HepG2 (cell line): Measurements from ENCODE around the gene TMEM107. TPM values are rescaled to one million over a fixed set of nuclear protein-coding genes. Genes with fewer than 3 reads are reported as not detected.

Experiments
- ATAC-seq: fragments of 200-7000 bp; cut with Tn5 transposase; 3 replicates; pipeline ENCODE4 v1.9.1; 2020; ENCODE audit warnings: mild to moderate bottlenecking, moderate library complexity
- BruUV-seq: library from RNA; stranded (reverse); fragments of 400-500 nt; replicated peaks from 2 replicates; lab custom pipeline; 2021; lab: Mats Ljungman, UMichigan
- CTCF ChIA-PET: fragments of 300-600 bp; formaldehyde crosslinking; extraction: SDS; loops from one replicate; lab custom pipeline; 2021; ENCODE audit warnings: low total read pairs, inconsistent platforms, low intra/inter-chr PET ratio; lab: Yijun Ruan, JAX
- POLR2A ChIA-PET: fragments of 350-600 bp; sonication (Branson Sonifier 250); formaldehyde crosslinking; loops from one replicate; lab custom pipeline; 2020; ENCODE audit warnings: antibody characterized with exemption, inconsistent platforms; lab: Yijun Ruan, JAX
- DNase-seq: peaks from one replicate; pipeline ENCODE4 v3.0.0-alpha.2; 2015; ENCODE audit warnings: low spot score
- FAIRE-seq: peaks from 3 replicates; lab custom pipeline; 2011; peaks lifted over from hg19 to GRCh38; lab: Jason Lieb, UNC
- H2AFZ ChIP-seq: one replicate; pipeline ENCODE4 v1.6.1; 2011; ENCODE audit warnings: low read length, inconsistent platforms
- H3K27ac ChIP-seq: fragments of 300-600 bp; 3 replicates; pipeline ENCODE4 v1.8.0; 2011; ENCODE audit warnings: mixed run types, mild to moderate bottlenecking, mixed read lengths, low read length, inconsistent platforms; ENCODE audit not compliant: insufficient read depth; ENCODE audit errors: extremely low read length
- H3K27me3 ChIP-seq, 2 experiments: fragments of 200-600 bp in 1 of 2; 2 replicates in 1 of 2; 3 replicates in 1 of 2; pipeline versions ENCODE4 v1.6.0 to v1.8.0; 2011; ENCODE audit warnings: low read length in 2 of 2, mild to moderate bottlenecking in 2 of 2, moderate library complexity in 2 of 2, inconsistent platforms in 1 of 2; ENCODE audit not compliant: insufficient read depth in 2 of 2, control insufficient read depth in 1 of 2
- H3K36me3 ChIP-seq, 2 experiments: fragments of 200-600 bp in 1 of 2; replicated peaks in 1 of 2; 2 replicates in 1 of 2; 3 replicates in 1 of 2; pipeline versions ENCODE4 v1.5.1 to v1.8.0; 2011; ENCODE audit warnings: low read length in 2 of 2, inconsistent platforms in 1 of 2; ENCODE audit not compliant: insufficient read depth in 2 of 2, control insufficient read depth in 1 of 2
- H3K4me1 ChIP-seq: 2 replicates; pipeline ENCODE4 v1.5.1; 2012; ENCODE audit warnings: low read length, inconsistent platforms; ENCODE audit not compliant: insufficient read depth
- H3K4me2 ChIP-seq: 2 replicates; pipeline ENCODE4 v1.6.0; 2011; ENCODE audit warnings: low read depth, low read length, inconsistent platforms
- H3K4me3 ChIP-seq, 3 experiments: fragments of 200-600 bp in 1 of 3; sonication (generic), shearing (Covaris generic) in 1 of 3; replicated peaks in 1 of 3; 2 replicates each; pipeline ENCODE4 v1.5.1; 2011 to 2016; ENCODE audit warnings: low read length in 3 of 3, inconsistent platforms in 2 of 3, low read depth in 2 of 3, mild to moderate bottlenecking in 2 of 3, control low read depth in 1 of 3, mixed read lengths in 1 of 3; ENCODE audit not compliant: insufficient read depth in 1 of 3
- H3K79me2 ChIP-seq: one replicate; pipeline ENCODE4 v1.6.1; 2011; ENCODE audit warnings: low read length, inconsistent platforms; ENCODE audit not compliant: insufficient read depth
- H3K9ac ChIP-seq: 2 replicates; pipeline ENCODE4 v1.6.0; 2011; ENCODE audit warnings: mild to moderate bottlenecking, low read depth, low read length, inconsistent platforms; ENCODE audit not compliant: insufficient read depth
- H3K9me3 ChIP-seq: 2 replicates; pipeline ENCODE4 v1.5.1; 2012; ENCODE audit warnings: mild to moderate bottlenecking, low read length
- H4K20me1 ChIP-seq: 2 replicates; pipeline ENCODE4 v1.6.0; 2011; ENCODE audit warnings: inconsistent platforms, mild to moderate bottlenecking, low read length, moderate library complexity; ENCODE audit not compliant: insufficient read depth
- ELF4 ChIP-seq: sonication (generic); formaldehyde crosslinking; IDR thresholded peaks from 2 replicates; pipeline ENCODE4 v1.5.0; 2020; ENCODE audit warnings: missing genetic modification reagents, mild to moderate bottlenecking, moderate library complexity, borderline replicate concordance
- EZH2 ChIP-seq: conservative IDR thresholded peaks from 2 replicates; pipeline ENCODE4 v1.6.1; 2012; ENCODE audit warnings: mild to moderate bottlenecking, low read depth, low read length, moderate library complexity
- FOXJ3 ChIP-seq: sonication (generic); formaldehyde crosslinking; IDR thresholded peaks from 2 replicates; pipeline ENCODE4 v1.4.0; 2020; ENCODE audit warnings: missing genetic modification reagents, mild to moderate bottlenecking, borderline replicate concordance
- HNF4A ChIP-seq: sonication (generic); formaldehyde crosslinking; IDR thresholded peaks from 2 replicates; pipeline ENCODE4 v1.4.0; 2020; ENCODE audit warnings: missing genetic modification reagents
- HNRNPLL ChIP-seq: fragments of 200-400 bp; formaldehyde crosslinking; IDR thresholded peaks from 2 replicates; pipeline ENCODE4 v1.6.1; 2017; ENCODE audit warnings: mild to moderate bottlenecking, low read depth, low read length; ENCODE audit not compliant: poor library complexity, severe bottlenecking
- JDP2 ChIP-seq: sonication (generic); formaldehyde crosslinking; IDR thresholded peaks from 2 replicates; pipeline ENCODE4 v1.8.1; 2022; ENCODE audit warnings: missing genetic modification reagents, borderline replicate concordance
- MIER2 ChIP-seq: IDR thresholded peaks from 2 replicates; pipeline ENCODE4 v1.6.1; 2016; ENCODE audit warnings: missing biosample characterization, missing genetic modification reagents
- RBAK ChIP-seq: sonication (generic); formaldehyde crosslinking; IDR thresholded peaks from 2 replicates; pipeline ENCODE4 v1.5.1; 2020; ENCODE audit warnings: mild to moderate bottlenecking, missing genetic modification reagents
- RELA ChIP-seq: sonication (generic); formaldehyde crosslinking; IDR thresholded peaks from 2 replicates; pipeline ENCODE4 v1.4.0; 2020; ENCODE audit warnings: missing genetic modification reagents
- SIX4 ChIP-seq: sonication (generic); formaldehyde crosslinking; IDR thresholded peaks from 2 replicates; pipeline ENCODE4 v1.4.0; 2020; ENCODE audit warnings: missing genetic modification reagents
- WIZ ChIP-seq: sonication (generic); formaldehyde crosslinking; IDR thresholded peaks from 2 replicates; pipeline ENCODE4 v1.5.1; 2020; ENCODE audit warnings: mild to moderate bottlenecking, missing genetic modification reagents
- YEATS2 ChIP-seq: sonication (generic); formaldehyde crosslinking; IDR thresholded peaks from 2 replicates; pipeline ENCODE4 v1.4.0; 2020; ENCODE audit warnings: missing genetic modification reagents, borderline replicate concordance
- ZFX ChIP-seq: sonication (generic); formaldehyde crosslinking; IDR thresholded peaks from 2 replicates; pipeline ENCODE4 v1.4.0; 2020; ENCODE audit warnings: mild to moderate bottlenecking, low read depth, missing genetic modification reagents, moderate library complexity
- ZMYM2 ChIP-seq: sonication (generic); formaldehyde crosslinking; IDR thresholded peaks from 2 replicates; pipeline ENCODE4 v1.8.0; 2022; ENCODE audit warnings: mild to moderate bottlenecking, missing genetic modification reagents
- ZNF225 ChIP-seq: sonication (generic); formaldehyde crosslinking; IDR thresholded peaks from 2 replicates; pipeline ENCODE4 v1.4.0; 2020; ENCODE audit warnings: mild to moderate bottlenecking, missing genetic modification reagents
- ZNF530 ChIP-seq: sonication (generic); formaldehyde crosslinking; IDR thresholded peaks from 2 replicates; pipeline ENCODE4 v1.5.0; 2020; ENCODE audit warnings: low read depth, mild to moderate bottlenecking, missing genetic modification reagents
- ZNF546 ChIP-seq: sonication (generic); formaldehyde crosslinking; conservative IDR thresholded peaks from 2 replicates; pipeline ENCODE4 v1.8.1; 2023; ENCODE audit warnings: mild to moderate bottlenecking, missing genetic modification reagents
- ZNF7 ChIP-seq: IDR thresholded peaks from 2 replicates; pipeline ENCODE4 v1.6.1; 2016; ENCODE audit warnings: missing biosample characterization, missing genetic modification reagents
- WGBS: methylation state at CpG from one replicate; pipeline ENCODE4 v1.1.6; 2017; ENCODE audit warnings: low lambda C conversion rate; 5-methylcytosine and 5-hydroxymethylcytosine counted together
- in situ Hi-C: cut with HindIII; loops from 2 replicates; pipeline ENCODE4 v1.10.0; 2017; ENCODE audit warnings: low pct_unique_long_range_greater_than_20kb; ENCODE audit not compliant: extremely low pct_ligation_motif_present
- intact Hi-C: fragments of 100-400 bp; cut with micrococcal nuclease; formaldehyde crosslinking; loops from one replicate; pipeline ENCODE4 v1.10.0; 2022; ENCODE audit not compliant: unreplicated experiment
- polyA plus RNA-seq, 8 experiments: library from polyadenylated mRNA; depleted of rRNA in 3 of 8; stranded (reverse) in 7 of 8; unstranded in 1 of 8; fragments of >200 nt; fragmentation: Illumina TruSeq in 4 of 8; extraction: Trizol in 4 of 8; gene quantifications; 2 replicates each; pipeline versions ENCODE4 v1.2.1 to v1.2.3, GENCODE V29; 2011 to 2016; ENCODE audit warnings: low read depth in 4 of 8, missing spikeins in 1 of 8, mixed read lengths in 1 of 8; ENCODE audit not compliant: insufficient read depth in 1 of 8
- total RNA-seq, 5 experiments: library from RNA; depleted of rRNA; stranded (reverse); fragments of >200 nt; fragmentation: Illumina TruSeq; extraction: Trizol; gene quantifications; 2 replicates each; pipeline ENCODE4 v1.2.3, GENCODE V29; 2016; ENCODE audit warnings: low read depth in 1 of 5
- TF ChIP-seq, protein P1 (sequence below): sonication (generic); formaldehyde crosslinking; IDR thresholded peaks from 2 replicates; pipeline ENCODE4 v1.9.0; 2022; ENCODE audit warnings: missing genetic modification reagents, mild to moderate bottlenecking, borderline replicate concordance
- TF ChIP-seq, protein P2 (sequence below): sonication (generic); formaldehyde crosslinking; IDR thresholded peaks from 2 replicates; pipeline ENCODE4 v1.8.1; 2023; ENCODE audit warnings: mild to moderate bottlenecking, missing genetic modification reagents
- TF ChIP-seq, protein P3 (sequence below): sonication (generic); formaldehyde crosslinking; IDR thresholded peaks from 2 replicates; pipeline ENCODE4 v1.5.0; 2020; ENCODE audit warnings: missing genetic modification reagents

The TMEM107 gene
- total and polyA plus RNA-seq, 2 of the 13 experiments (the other 11 are each of a cell fraction or from before 2014, with no cell fraction given) = 7.2 to 15.3 TPM

DNA sequence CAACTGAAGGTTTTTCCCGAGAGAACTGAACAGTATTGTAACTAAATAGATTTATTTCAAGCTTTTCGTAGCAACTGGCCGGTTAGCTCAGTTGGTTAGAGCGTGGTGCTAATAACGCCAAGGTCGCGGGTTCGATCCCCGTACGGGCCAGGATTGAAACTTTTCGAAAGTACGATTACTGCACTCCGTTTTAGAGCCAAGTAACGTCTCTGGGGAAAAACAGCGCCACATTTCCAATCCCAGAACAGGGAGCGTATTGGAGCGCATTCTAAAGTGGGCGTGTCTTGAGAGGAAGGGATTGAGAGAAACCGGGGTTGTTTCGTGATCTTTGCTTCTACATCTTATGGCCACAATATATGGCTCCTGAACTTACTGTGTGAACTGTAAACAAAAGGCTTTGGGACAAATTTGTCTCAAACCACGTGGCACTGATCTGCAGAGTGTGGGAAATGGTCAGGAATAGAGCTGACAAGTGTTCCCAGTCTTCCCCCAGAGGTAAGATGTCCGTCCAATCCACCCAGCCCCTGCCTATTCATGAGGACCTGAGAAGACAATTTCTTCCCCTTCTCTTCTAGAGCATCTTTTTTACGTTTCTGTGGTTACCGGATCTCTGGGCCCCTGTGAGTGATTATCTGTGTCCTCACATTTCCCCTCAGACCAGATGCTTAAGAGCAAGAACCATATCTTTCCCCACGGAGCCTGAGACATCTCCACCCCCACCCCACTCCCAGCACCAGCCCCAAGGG lies 11.5 kb upstream of the TMEM107 start:
- peaks cover 39% of the 10 kb centered on the region for H3K4me1 ChIP-seq
- ChIA-PET POLR2A (interaction anchor here (0.6 to 9.9 kb wide), 11 partner anchors 12 to 248 kb away, joined by 3 to 160 read pairs (median 9); partner anchors contain the start of genes AURKB, CTC1, NDEL1 and PFAS), CTCF (interaction anchor here (1.3 kb wide), 1 partner anchor 49 kb away, joined by 6 read pairs; no protein-coding TSS in a partner anchor)
- peak overlapping the region; percentile 82 for H3K9ac ChIP-seq
- DNase-seq = peak; percentile 99
- under 1% methylated on average over 25 of the region's 25 CpGs for WGBS
- no peak overlapping the region for H2AFZ ChIP-seq
- H3K27ac ChIP-seq = peak overlapping the region; percentile 81
- peak; percentile 98 for FAIRE-seq
- peak overlapping the region; percentile 74 to 93 (median 77) for H3K4me3 ChIP-seq
- peaks cover 8% of the 10 kb centered on the region for H3K79me2 ChIP-seq
- TSS peak; percentile 100 for BruUV-seq
- H3K9me3 ChIP-seq = no peaks in the 10 kb centered on the region
- no peaks in the 10 kb centered on the region for H3K36me3 ChIP-seq
- peak overlapping the region; percentile 98 for H3K4me2 ChIP-seq
- in situ Hi-C loops (loop anchor here (5.0 to 10.0 kb wide), 2 partner anchors 35 to 63 kb away; partner anchors contain the start of gene HES7), intact Hi-C loops (loop anchor here (1.0 to 5.0 kb wide), 3 partner anchors 34 to 69 kb away; partner anchors contain the start of gene ALOXE3)
- H3K27me3 ChIP-seq = no peaks in the 10 kb centered on the region; a peak in 1 of 5 replicates
- peaks cover 6% of the 10 kb centered on the region for H4K20me1 ChIP-seq
- peak; percentile 62 for ATAC-seq
- TF ChIP-seq, protein P1, sequence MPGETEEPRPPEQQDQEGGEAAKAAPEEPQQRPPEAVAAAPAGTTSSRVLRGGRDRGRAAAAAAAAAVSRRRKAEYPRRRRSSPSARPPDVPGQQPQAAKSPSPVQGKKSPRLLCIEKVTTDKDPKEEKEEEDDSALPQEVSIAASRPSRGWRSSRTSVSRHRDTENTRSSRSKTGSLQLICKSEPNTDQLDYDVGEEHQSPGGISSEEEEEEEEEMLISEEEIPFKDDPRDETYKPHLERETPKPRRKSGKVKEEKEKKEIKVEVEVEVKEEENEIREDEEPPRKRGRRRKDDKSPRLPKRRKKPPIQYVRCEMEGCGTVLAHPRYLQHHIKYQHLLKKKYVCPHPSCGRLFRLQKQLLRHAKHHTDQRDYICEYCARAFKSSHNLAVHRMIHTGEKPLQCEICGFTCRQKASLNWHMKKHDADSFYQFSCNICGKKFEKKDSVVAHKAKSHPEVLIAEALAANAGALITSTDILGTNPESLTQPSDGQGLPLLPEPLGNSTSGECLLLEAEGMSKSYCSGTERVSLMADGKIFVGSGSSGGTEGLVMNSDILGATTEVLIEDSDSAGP = 0 out of 2 replicates have a peak, but pooled peaks have one; percentile 1
- peak; percentile 17 for TF ChIP-seq ZFX
- TF ChIP-seq ZNF225 (CRISPR knock-in tag) = no peak
- TF ChIP-seq, protein P2, sequence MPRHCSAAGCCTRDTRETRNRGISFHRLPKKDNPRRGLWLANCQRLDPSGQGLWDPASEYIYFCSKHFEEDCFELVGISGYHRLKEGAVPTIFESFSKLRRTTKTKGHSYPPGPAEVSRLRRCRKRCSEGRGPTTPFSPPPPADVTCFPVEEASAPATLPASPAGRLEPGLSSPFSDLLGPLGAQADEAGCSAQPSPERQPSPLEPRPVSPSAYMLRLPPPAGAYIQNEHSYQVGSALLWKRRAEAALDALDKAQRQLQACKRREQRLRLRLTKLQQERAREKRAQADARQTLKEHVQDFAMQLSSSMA (CRISPR knock-in tag) = no peak
- TF ChIP-seq EZH2 = no peak
- peak; percentile 48; the same call in 1 of the 2 replicates for TF ChIP-seq WIZ (CRISPR knock-in tag)
- peak; percentile 32; the same call in 1 of the 2 replicates for TF ChIP-seq HNF4A (CRISPR knock-in tag)
- no peak for TF ChIP-seq JDP2 (CRISPR knock-in tag)
- no peak for TF ChIP-seq ZNF530 (CRISPR knock-in tag)
- TF ChIP-seq RELA (CRISPR knock-in tag) = 0 out of 2 replicates have a peak, but pooled peaks have one; percentile 30
- TF ChIP-seq, protein P3, sequence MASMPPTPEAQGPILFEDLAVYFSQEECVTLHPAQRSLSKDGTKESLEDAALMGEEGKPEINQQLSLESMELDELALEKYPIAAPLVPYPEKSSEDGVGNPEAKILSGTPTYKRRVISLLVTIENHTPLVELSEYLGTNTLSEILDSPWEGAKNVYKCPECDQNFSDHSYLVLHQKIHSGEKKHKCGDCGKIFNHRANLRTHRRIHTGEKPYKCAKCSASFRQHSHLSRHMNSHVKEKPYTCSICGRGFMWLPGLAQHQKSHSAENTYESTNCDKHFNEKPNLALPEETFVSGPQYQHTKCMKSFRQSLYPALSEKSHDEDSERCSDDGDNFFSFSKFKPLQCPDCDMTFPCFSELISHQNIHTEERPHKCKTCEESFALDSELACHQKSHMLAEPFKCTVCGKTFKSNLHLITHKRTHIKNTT (CRISPR knock-in tag) = 0 out of 2 replicates have a peak, but pooled peaks have one; percentile 23
- TF ChIP-seq MIER2 = no peak; the same call in 1 of the 2 replicates
- TF ChIP-seq FOXJ3 = no peak; the same call in 1 of the 2 replicates
- TF ChIP-seq ZNF7 (CRISPR knock-in tag) = no peak; the same call in 1 of the 2 replicates
- no peak for TF ChIP-seq ZNF546 (CRISPR knock-in tag)
- TF ChIP-seq RBAK (CRISPR knock-in tag) = no peak
- TF ChIP-seq HNRNPLL = peak; percentile 32
- TF ChIP-seq ZMYM2 (CRISPR knock-in tag) = peak; percentile 90
- 0 out of 2 replicates have a peak, but pooled peaks have one; percentile 3 for TF ChIP-seq SIX4 (CRISPR knock-in tag)
- no peak; the same call in 1 of the 2 replicates for TF ChIP-seq YEATS2 (CRISPR knock-in tag)
- no peak for TF ChIP-seq ELF4
